HepG2 (cell line): ENCODE results near the gene HLF. TPM values are rescaled to one million over a fixed set of nuclear protein-coding genes. Genes with fewer than 3 reads are reported as not detected.

Source experiments
- ARHGAP35 ChIP-seq: sonication (generic); formaldehyde crosslinking; IDR thresholded peaks from 2 replicates; pipeline ENCODE4 v1.9.0; 2022; ENCODE audit warnings: mild to moderate bottlenecking, inconsistent platforms, moderate library complexity, missing genetic modification reagents, borderline replicate concordance
- ATF1 ChIP-seq: IDR thresholded peaks from 2 replicates; pipeline ENCODE4 v1.6.1; 2016; ENCODE audit warnings: mild to moderate bottlenecking, control low read depth
- BCLAF1 ChIP-seq: fragments of 450-650 bp; IDR thresholded peaks from 2 replicates; pipeline ENCODE4 v1.6.1; 2017; ENCODE audit warnings: mild to moderate bottlenecking
- DMTF1 ChIP-seq: sonication (generic); formaldehyde crosslinking; IDR thresholded peaks from 2 replicates; pipeline ENCODE4 v1.4.0; 2020; ENCODE audit warnings: mild to moderate bottlenecking, missing genetic modification reagents
- FLYWCH1 ChIP-seq: sonication (generic); formaldehyde crosslinking; IDR thresholded peaks from 2 replicates; pipeline ENCODE4 v1.8.1; 2023; ENCODE audit warnings: mild to moderate bottlenecking, missing genetic modification reagents
- KAT7 ChIP-seq: IDR thresholded peaks from 2 replicates; pipeline ENCODE4 v1.6.1; 2018; ENCODE audit warnings: borderline replicate concordance, missing compliant biosample characterization
- THRA ChIP-seq: sonication (generic); formaldehyde crosslinking; IDR thresholded peaks from 2 replicates; pipeline ENCODE4 v1.4.0; 2020; ENCODE audit warnings: missing genetic modification reagents, borderline replicate concordance
- ZFAT ChIP-seq: sonication (generic); formaldehyde crosslinking; conservative IDR thresholded peaks from 2 replicates; pipeline ENCODE4 v1.8.1; 2023; ENCODE audit warnings: missing genetic modification reagents, inconsistent platforms
- ZHX2 ChIP-seq, 2 experiments: sonication (generic) in 1 of 2; formaldehyde crosslinking in 1 of 2; IDR thresholded peaks; 2 replicates each; pipeline versions ENCODE4 v1.6.1 to v1.9.0; 2014 to 2022; ENCODE audit warnings: antibody characterized with exemption in 1 of 2, borderline replicate concordance in 1 of 2, inconsistent platforms in 1 of 2, low read depth in 1 of 2, missing genetic modification reagents in 1 of 2
- ZNF18 ChIP-seq: sonication (generic); formaldehyde crosslinking; IDR thresholded peaks from 2 replicates; pipeline ENCODE4 v1.8.0; 2022; ENCODE audit warnings: mild to moderate bottlenecking, missing genetic modification reagents; ENCODE audit not compliant: insufficient replicate concordance
- ZNF207 ChIP-seq: fragments of 450-650 bp; IDR thresholded peaks from 2 replicates; pipeline ENCODE4 v1.6.1; 2016; ENCODE audit warnings: antibody characterized with exemption, borderline replicate concordance
- ZNF335 ChIP-seq: sonication (generic); formaldehyde crosslinking; IDR thresholded peaks from 2 replicates; pipeline ENCODE4 v1.4.0; 2020; ENCODE audit warnings: missing genetic modification reagents
- ZNF75D ChIP-seq: sonication (generic); formaldehyde crosslinking; IDR thresholded peaks from 2 replicates; pipeline ENCODE4 v1.8.1; 2023; ENCODE audit warnings: missing genetic modification reagents, mild to moderate bottlenecking, borderline replicate concordance
- ZSCAN12 ChIP-seq: sonication (generic); formaldehyde crosslinking; IDR thresholded peaks from 2 replicates; pipeline ENCODE4 v1.9.0; 2021; ENCODE audit warnings: mild to moderate bottlenecking, missing genetic modification reagents
- polyA plus RNA-seq, 8 experiments: library from polyadenylated mRNA; depleted of rRNA in 3 of 8; stranded (reverse) in 7 of 8; unstranded in 1 of 8; fragments of >200 nt; fragmentation: Illumina TruSeq in 4 of 8; extraction: Trizol in 4 of 8; gene quantifications; 2 replicates each; pipeline versions ENCODE4 v1.2.1 to v1.2.3, GENCODE V29; 2011 to 2016; ENCODE audit warnings: low read depth in 4 of 8, missing spikeins in 1 of 8, mixed read lengths in 1 of 8; ENCODE audit not compliant: insufficient read depth in 1 of 8
- total RNA-seq, 5 experiments: library from RNA; depleted of rRNA; stranded (reverse); fragments of >200 nt; fragmentation: Illumina TruSeq; extraction: Trizol; gene quantifications; 2 replicates each; pipeline ENCODE4 v1.2.3, GENCODE V29; 2016; ENCODE audit warnings: low read depth in 1 of 5

HLF gene
- total and polyA plus RNA-seq, 2 of the 13 experiments (the other 11 are each of a cell fraction or from before 2014, with no cell fraction given): 202 to 346 TPM

GRCh38 chr17:55282741-55283140 is 18.0 kb downstream of the HLF start (continued):
- no peak for TF ChIP-seq BCLAF1
- no peak for TF ChIP-seq ZNF75D (CRISPR knock-in tag)
- peak; percentile 68; the same call in 1 of the 2 replicates for TF ChIP-seq ZFAT
- no peak for TF ChIP-seq ZNF207
- no peak for TF ChIP-seq ATF1 (CRISPR knock-in tag)
- no peak for TF ChIP-seq KAT7
- no peak for TF ChIP-seq ZNF18
- TF ChIP-seq ZHX2 (IDR thresholded peaks at IDR 0.05; ENCODE audit: low read depth): no peak
- 0 out of 2 replicates have a peak, but pooled peaks have one; percentile 32 for TF ChIP-seq ZHX2 (CRISPR knock-in tag; IDR thresholded peaks at IDR 0.05; ENCODE audit: borderline replicate concordance)
- TF ChIP-seq ZSCAN12 (CRISPR knock-in tag): 0 out of 2 replicates have a peak, but pooled peaks have one; percentile 2
- no peak for TF ChIP-seq THRA (CRISPR knock-in tag)
- TF ChIP-seq DMTF1 (CRISPR knock-in tag): no peak
- TF ChIP-seq FLYWCH1 (CRISPR knock-in tag): no peak
- TF ChIP-seq ZNF335 (CRISPR knock-in tag): no peak
- no peak for TF ChIP-seq ARHGAP35 (CRISPR knock-in tag)
